GM10847 (cell line): Measurements from ENCODE around the gene LINGO1.

ENCODE experiments used
- POLR2A ChIP-seq: IDR thresholded peaks from 2 replicates; pipeline ENCODE4 v1.6.1; 2011; ENCODE audit not compliant: insufficient read length; ENCODE audit errors: extremely low read depth

The LINGO1 gene, protein sequence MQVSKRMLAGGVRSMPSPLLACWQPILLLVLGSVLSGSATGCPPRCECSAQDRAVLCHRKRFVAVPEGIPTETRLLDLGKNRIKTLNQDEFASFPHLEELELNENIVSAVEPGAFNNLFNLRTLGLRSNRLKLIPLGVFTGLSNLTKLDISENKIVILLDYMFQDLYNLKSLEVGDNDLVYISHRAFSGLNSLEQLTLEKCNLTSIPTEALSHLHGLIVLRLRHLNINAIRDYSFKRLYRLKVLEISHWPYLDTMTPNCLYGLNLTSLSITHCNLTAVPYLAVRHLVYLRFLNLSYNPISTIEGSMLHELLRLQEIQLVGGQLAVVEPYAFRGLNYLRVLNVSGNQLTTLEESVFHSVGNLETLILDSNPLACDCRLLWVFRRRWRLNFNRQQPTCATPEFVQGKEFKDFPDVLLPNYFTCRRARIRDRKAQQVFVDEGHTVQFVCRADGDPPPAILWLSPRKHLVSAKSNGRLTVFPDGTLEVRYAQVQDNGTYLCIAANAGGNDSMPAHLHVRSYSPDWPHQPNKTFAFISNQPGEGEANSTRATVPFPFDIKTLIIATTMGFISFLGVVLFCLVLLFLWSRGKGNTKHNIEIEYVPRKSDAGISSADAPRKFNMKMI

DNA sequence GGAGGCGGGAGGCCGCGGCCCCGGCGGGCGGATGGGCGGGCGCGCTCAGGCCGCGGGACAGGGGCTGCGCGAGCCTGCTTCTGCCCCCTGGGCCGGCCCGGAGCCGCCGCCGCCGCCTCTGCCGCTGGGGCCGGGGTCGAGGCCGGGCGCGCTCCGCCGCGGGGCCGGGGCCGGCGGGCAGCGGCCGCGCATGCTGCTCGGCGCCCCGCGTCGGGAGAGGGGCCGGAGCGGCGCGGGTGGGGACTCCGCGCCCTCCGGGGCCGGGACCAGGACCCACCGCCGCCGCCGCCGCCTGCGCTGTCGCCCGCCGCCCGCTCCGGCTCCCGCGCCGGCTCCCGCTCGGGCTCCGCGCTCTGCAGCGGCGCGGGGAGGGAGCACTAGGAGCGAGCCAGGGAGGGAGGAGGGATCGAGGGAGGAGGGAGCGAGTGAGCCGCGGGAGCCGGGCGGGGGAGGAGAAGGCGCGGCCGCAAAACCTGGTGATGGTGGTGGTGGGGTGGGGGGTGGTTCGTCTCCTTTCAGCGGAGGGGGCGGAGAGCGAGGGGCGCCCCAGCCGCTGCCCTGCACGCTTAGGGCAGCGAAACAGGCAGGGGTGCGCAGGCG, at the start of gene LINGO1:
Gene LINGO1, minus strand, starts transcription at position 379 of the 600 bp plus-strand sequence. CDS start 597 bp downstream, outside the sequence.
- no peak for TF ChIP-seq POLR2A

DNA sequence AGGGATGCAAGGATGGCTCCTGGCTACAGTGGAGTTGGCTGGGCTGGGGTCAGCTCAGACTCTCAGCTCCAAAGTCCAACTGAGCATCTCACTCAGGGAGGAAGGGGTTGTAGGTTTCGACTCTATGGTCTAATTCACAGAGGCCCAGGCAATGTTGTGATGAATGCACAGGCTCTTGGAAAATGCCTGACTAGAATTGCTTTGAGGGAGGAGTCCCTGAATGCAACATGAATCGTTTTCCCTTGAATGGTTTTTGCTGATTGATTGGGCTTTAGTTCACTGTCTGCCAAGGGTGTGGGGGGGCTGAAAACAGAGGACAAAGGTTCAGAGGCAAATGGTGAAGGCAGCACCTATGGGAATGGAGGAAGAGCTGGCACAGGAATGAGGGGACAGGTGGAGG, 48.6 kb upstream of the LINGO1 start:
- no peak for TF ChIP-seq POLR2A

GRCh38 chr15:77676569-77677375, 44.1 kb upstream of the LINGO1 start:
- no peak for TF ChIP-seq POLR2A

GRCh38 chr15:77675806-77676415, 43.2 kb upstream of the LINGO1 start:
- TF ChIP-seq POLR2A, result no peak

DNA sequence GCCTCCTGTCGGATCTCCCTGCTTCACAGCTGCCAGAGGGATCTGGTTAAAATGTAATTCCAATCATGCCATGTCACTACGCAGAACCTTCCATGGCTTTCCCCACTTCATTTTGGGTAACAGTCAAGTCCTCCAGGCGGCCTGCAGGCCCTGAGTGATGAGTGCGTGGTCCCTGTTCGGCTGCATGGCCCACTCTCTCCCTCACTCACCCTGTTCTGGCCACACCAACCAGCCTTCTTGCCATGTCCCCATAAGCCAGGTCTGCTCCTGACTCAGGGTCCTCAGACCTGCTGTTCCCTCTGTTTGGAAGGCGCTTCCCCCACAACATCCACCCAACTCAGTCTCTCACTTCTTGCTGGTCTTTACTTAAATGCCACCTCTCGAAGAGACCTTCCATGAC, 41.6 kb upstream of the LINGO1 start:
- no peak for TF ChIP-seq POLR2A

DNA sequence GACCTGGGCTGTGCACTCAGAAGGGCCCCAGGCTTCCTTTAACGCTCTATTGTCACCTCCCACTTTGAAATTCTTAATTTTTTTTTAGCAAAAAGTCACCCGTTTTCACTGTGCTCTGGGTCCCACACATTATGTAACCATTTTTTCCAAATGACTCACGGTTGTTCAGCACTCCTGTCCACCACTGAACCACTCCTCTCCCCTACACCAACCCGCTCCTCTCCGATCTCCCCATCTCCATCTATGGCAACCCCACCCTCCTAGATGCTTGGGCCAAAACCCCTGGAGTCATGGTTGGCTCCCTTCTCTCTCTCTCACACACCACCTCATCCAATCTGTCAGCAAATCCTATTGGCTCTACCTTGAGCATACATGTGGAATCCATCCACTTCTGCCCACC, 41.2 kb upstream of the LINGO1 start:
- no peak for TF ChIP-seq POLR2A

GRCh38 chr15:77672135-77672534, 39.4 kb upstream of the LINGO1 start:
- no peak for TF ChIP-seq POLR2A

DNA sequence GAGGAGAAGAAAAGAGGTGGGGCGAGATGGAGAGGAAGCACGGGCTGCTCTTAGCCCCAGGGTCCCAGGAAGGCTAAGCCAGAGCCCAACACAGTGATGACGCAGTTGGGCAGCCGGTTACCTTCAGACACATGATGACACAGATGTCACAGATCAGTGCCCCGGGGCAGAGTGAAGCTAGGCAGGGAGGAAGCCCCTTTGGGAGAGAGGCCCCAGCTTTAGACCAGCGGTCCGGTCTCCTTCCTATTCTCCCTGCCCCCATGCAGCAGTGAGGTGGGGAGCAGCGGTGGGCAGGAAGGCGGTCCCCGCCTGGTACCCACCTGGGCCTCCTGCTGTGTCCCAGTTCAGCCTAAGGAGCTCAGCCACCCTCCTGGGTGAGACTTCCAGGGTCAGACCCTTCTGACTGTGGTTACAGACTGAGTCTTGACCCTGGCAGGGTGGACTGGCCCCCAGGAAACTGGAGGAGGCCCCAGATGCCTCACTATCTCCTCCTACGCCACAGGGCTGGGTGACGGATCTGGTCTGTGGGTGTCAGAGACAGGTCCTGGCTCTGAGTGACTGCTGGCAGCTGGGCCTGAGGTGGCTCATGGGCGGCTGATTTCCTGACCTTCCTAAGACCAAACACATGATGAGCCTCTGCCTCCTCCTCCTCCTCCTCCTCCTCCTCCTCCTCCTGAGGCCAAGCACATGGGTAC, 38.8 kb upstream of the LINGO1 start:
- TF ChIP-seq POLR2A, result no peak

DNA sequence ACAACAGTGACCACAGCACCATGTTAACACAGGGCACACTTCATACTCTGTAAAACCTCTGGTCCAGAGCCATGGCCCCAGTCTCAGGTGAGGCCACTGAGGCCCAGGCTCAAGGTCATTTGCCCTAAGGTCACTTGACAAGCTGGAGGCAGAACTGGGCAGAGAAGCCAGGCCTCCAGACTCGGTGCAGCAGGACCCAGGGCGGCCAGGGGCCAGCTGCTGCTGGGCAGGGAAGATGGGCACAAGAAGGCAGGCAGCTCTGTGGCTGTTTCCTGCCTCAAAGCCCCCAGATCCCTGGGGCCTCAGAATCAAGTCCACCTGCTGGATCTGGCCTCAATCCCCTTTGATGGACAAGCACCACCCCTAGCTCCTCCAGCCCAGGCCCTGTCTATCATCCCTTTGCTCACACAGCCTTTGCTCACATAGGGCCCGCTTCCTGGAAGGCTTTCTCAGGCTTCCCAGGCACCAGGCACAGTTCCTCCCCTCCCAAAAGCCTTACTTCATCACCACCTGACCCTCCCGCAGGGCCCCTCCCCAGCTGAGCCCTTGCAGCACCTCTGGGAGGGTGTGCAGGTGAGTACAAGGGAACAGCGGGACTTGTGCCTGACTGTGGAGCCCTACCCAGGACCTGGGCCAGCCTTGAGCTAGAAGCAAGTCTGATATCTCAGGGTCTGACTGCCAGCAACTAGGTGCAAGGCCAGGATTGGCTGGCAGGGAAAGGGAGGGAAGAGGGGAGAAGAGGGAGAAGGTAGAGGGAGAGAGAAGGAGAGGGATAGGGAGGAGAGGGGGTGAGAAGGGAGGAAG, 38.0 kb upstream of the LINGO1 start:
- TF ChIP-seq POLR2A, result no peak

DNA sequence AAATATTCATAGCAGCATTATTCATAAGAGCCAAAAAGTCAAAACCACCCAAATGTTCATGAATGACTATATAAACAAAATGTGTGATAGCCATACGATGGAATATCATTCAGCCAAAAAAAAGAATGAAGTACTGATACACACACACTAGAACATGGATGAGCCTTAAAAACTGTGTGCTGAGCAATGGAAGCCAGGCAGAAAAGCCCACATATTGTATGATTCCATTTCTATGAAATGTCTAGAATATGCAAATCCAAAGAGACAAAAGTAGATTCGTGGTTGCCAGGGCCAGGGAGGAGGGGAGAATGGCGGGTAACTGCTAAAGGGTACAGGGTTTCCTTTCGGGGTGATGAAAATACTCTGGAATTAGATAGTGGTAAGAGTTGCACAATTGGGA, 37.2 kb upstream of the LINGO1 start:
- no peak for TF ChIP-seq POLR2A

DNA sequence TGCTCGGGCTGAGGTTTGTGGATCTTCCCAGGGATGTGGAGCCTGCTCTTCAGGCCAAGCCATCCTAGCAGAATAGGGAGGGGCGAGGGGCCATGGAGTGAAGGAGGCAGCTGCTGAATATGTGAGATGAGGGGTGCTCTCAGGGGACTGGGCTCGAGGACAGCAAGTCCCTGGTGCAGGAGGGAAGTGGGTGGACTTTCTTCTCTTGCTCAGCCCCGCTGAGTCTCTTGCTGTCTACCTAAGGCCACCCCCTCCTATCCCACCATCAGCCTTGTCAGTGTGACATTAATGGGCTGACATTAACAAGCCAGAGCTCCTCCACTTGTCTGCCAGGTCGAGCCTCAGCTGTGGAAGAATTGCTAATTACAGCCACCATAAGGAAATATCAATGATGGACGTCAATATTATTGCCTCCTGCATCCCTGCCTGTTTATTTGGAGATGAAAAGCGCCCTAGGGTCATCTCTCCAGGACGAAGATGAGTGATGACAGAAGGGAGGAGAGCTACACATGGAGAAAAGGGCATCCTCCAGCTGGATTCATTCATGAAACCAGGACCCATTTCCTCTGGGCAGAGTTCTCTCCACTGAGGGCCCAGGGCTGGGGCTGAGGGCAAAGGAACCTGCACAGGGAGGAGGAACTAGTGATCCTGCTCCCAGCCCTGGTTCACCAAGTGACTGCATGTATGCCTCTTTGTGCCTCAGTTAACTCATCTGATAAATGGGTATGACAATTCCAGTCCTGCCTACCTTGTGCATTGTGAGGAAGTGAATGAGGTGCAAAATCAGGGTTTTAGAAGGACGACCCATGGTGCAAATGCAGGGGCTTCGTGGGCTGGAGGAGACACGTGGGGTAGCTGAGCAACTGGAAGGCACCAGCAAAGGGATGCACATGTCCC, 34.9 kb upstream of the LINGO1 start:
- no peak for TF ChIP-seq POLR2A

DNA sequence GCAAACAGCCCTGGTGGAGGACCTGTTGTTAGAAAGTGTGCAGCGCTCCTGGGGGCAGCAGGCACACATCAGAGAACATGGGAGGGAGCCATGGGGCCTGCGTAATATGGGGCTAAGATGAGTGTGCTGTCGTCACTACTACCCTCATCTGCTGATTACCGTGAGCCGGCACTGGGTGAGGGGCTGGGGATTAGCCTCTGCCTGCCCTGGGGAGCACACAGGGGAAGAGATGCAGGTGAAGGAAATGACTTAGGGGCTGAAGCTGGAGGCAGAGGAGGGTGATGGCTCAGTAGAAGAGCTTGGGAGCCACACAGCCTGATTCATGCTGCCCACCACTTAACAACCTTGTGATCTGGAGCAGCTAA, 33.6 kb upstream of the LINGO1 start:
- TF ChIP-seq POLR2A, result no peak
